Measurements from ENCODE around the gene TGFBR3. TPM values are rescaled to one million over a fixed set of nuclear protein-coding genes. Genes with fewer than 3 reads are reported as not detected.

The TGFBR3 gene
- total and polyA plus RNA-seq, 4 experiments from 2014 or later = 34.5 to 47.3 (median 42.3) TPM

DNA sequence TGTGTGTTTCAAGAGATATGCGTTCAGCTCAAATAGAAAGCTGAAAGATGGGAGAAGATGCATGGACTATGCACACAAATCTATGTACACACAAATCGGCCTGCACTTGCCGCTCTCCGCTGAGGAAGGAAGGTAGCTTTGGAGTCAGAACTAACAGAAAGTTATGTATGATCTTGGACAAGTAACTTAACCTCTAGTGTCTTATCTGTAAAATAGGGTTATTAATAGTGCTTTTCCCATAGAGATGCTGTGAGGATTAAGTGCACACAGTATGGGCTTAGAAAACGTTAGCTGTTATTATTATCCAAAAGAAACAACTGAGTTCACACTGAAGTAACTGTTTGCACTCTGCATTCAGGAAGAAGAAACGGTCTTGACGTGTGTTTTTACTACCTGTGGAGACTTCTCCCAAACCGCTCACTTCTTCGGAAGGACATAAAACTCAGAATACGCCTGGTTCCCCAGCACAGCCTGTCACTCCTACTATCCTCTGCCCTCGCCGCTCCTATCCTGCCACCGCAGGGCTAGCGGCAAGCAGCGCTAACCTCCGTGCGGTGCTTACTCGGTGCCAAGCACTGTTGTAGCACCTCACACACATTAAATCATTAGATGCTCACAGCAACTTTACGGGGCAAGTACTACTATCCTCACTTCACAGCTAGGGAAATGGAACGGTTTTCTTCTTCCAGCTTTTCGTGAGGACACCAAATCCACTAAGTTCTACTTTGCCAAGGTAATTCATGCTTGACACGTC, 1.3 kb downstream of the TGFBR3 start:
- DNase-seq = peak; percentile 24 to 41 (median 39)
- peaks cover 30 to 52% (median 41%) of the 10 kb centered on the region in 4 donors for H3K4me1 Mint-ChIP-seq
- Histone ChIP-seq H3K27ac (ENCODE audit: low read depth, low read length) (peak overlapping the region; percentile 65), H3K4me3 (ENCODE audit: low read length in 2 of 2) (peak overlapping the region; percentile 67 to 87), H3K36me3 (ENCODE audit: insufficient read depth, low read length) (no peaks in the 10 kb centered on the region), H3K9me3 (ENCODE audit: control insufficient read depth in 1 of 2, low read length in 2 of 2) (no peaks in the 10 kb centered on the region), H3K27me3 (ENCODE audit: insufficient read depth, low read length) (no peaks in the 10 kb centered on the region), H3K4me1 (ENCODE audit: insufficient read depth, low read length) (peaks cover 33% of the 10 kb centered on the region)
- no peaks in the 10 kb centered on the region for H3K27me3 Mint-ChIP-seq
- H3K27ac Mint-ChIP-seq = peak overlapping the region; percentile 82 to 97 (median 93)
- POLR2A ChIA-PET (ENCODE audit: partially characterized antibody) = interaction anchor here (0.7 to 5.5 kb wide), 11 partner anchors 12 to 372 kb away, joined by 3 to 49 read pairs (median 4); no protein-coding TSS in a partner anchor
- CTCF ChIA-PET (ENCODE audit: partially characterized antibody) = interaction anchor here (0.7 to 4.6 kb wide), 31 partner anchors 9 to 721 kb away, joined by 3 to 73 read pairs (median 4); partner anchors contain the start of gene BRDT
- H3K9me3 Mint-ChIP-seq = no peaks in the 10 kb centered on the region
- peaks cover 0 to 14% of the 10 kb centered on the region in 2 donors for H3K36me3 Mint-ChIP-seq
- intact Hi-C loops (cut with micrococcal nuclease) = loop anchor here (5.0 kb wide), 1 partner anchor 187 kb away; no protein-coding TSS in a partner anchor
- H3K4me3 Mint-ChIP-seq = peak overlapping the region; percentile 94 to 99 (median 96)

DNA sequence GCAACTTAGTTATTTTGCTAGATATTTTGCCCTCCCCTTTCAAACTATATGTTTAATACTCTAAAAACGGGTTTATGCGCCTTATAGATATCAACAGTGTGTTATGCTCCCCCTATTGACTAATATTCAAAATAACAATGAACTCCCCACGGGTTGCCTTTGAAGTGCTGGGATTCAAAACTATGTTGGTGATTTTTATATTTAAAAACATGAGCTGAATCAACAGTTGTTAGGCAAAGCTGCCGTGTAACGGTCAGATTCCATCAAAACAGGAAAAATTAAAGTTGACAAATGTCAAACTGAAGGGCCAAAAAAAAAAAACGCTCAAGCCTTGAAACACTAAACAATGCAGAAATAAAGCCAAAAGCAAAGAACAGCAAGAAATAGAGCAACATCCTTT, 2.5 kb downstream of the TGFBR3 start:
- Mint-ChIP-seq H3K4me1 (peaks cover 29 to 55% (median 43%) of the 10 kb centered on the region in 4 donors), H3K9me3 (no peaks in the 10 kb centered on the region), H3K27ac (peak overlapping the region; percentile 39 to 86 (median 68)), H3K4me3 (peak overlapping the region; percentile 80 to 98 (median 96)), H3K36me3 (peaks cover 0 to 14% of the 10 kb centered on the region in 2 donors), H3K27me3 (no peaks in the 10 kb centered on the region)
- ChIA-PET CTCF (ENCODE audit: partially characterized antibody) (interaction anchor here (0.6 to 4.6 kb wide), 31 partner anchors 8 to 722 kb away, joined by 3 to 73 read pairs (median 4); no protein-coding TSS in a partner anchor), POLR2A (ENCODE audit: partially characterized antibody) (interaction anchor here (1.2 to 5.5 kb wide), 4 partner anchors 11 to 371 kb away, joined by 4 to 49 read pairs (median 5); no protein-coding TSS in a partner anchor)
- Histone ChIP-seq H3K27ac (ENCODE audit: low read depth, low read length) (no peak overlapping the region), H3K4me1 (ENCODE audit: insufficient read depth, low read length) (peaks cover 31% of the 10 kb centered on the region), H3K4me3 (ENCODE audit: low read length in 2 of 2) (peak overlapping the region in 1 of 2 donors; percentile 13), H3K9me3 (ENCODE audit: control insufficient read depth in 1 of 2, low read length in 2 of 2) (no peaks in the 10 kb centered on the region), H3K36me3 (ENCODE audit: insufficient read depth, low read length) (no peaks in the 10 kb centered on the region), H3K27me3 (ENCODE audit: insufficient read depth, low read length) (no peaks in the 10 kb centered on the region)
- intact Hi-C loops (cut with micrococcal nuclease) = loop anchor here (1.0 to 5.0 kb wide), 5 partner anchors 43 to 370 kb away; no protein-coding TSS in a partner anchor
- DNase-seq = peak in 4 of 5 donors; percentile 45 to 56 (median 50)

DNA sequence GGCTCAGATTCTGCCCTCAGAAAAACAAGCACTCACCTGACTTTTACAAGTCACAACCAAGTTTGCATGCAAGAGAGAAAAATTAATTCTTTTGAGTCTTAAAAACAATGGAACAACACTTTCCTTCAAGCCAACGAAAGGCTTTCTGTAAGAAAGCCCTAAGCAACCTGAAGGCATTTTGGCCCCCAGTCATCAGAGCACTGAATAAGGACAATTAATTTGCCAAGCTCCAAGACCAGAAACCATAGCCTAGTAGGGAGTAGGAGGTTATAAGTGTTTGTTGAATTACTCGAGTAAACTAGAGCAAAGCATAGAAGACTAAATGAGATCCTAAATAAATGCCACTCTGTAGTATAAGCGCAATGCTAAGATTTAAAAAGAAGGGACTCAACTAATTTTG, 4.7 kb downstream of the TGFBR3 start:
- Mint-ChIP-seq H3K9me3 (no peaks in the 10 kb centered on the region), H3K36me3 (peaks cover 0 to 9% of the 10 kb centered on the region in 2 donors), H3K4me1 (peaks cover 42 to 71% (median 55%) of the 10 kb centered on the region in 4 donors), H3K27me3 (no peaks in the 10 kb centered on the region), H3K4me3 (peak overlapping the region in 1 of 8 donors; percentile 26), H3K27ac (peak overlapping the region in 4 of 7 donors; percentile 2 to 39 (median 12))
- ChIA-PET CTCF (ENCODE audit: partially characterized antibody) (interaction anchor here (2.3 kb wide), 1 partner anchor 369 kb away, joined by 12 read pairs; no protein-coding TSS in a partner anchor), POLR2A (ENCODE audit: partially characterized antibody) (no interaction called here)
- H3K4me3 ChIP-seq (ENCODE audit: low read length in 2 of 2) = no peak overlapping the region
- H3K4me1 ChIP-seq (ENCODE audit: insufficient read depth, low read length) = peaks cover 48% of the 10 kb centered on the region
- H3K36me3 ChIP-seq (ENCODE audit: insufficient read depth, low read length) = no peaks in the 10 kb centered on the region
- H3K27ac ChIP-seq (ENCODE audit: low read depth, low read length) = no peak overlapping the region
- H3K9me3 ChIP-seq (ENCODE audit: control insufficient read depth in 1 of 2, low read length in 2 of 2) = no peaks in the 10 kb centered on the region
- H3K27me3 ChIP-seq (ENCODE audit: insufficient read depth, low read length) = no peaks in the 10 kb centered on the region
- no peak for DNase-seq
- intact Hi-C loops (cut with micrococcal nuclease) = loop anchor here (5.0 kb wide), 1 partner anchor 184 kb away; no protein-coding TSS in a partner anchor

DNA sequence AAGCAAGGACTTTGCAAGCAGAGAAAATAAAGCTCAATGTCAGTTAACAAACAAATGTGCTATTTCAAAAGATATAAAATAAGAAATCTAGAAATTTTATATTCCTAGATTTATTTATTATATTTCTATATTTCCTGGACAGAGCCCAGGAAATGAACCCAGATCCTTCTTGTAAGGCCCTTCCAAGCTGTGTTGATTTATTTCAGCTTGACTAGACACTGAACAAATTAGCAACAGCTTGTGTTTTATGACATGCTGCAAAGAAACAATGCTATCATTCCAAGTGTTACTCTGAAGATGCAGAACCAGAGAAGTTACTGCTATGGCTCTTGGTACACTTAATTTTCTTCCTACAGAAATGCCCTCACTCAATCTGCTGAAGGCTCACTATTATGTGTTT, 6.2 kb downstream of the TGFBR3 start:
- no peak overlapping the region for H3K27ac ChIP-seq (ENCODE audit: low read depth, low read length)
- no peak overlapping the region for H3K4me3 Mint-ChIP-seq
- DNase-seq = no peak
- CTCF ChIA-PET (ENCODE audit: partially characterized antibody) = interaction anchor here (0.6 to 2.3 kb wide), 3 partner anchors 20 to 367 kb away, joined by 3 to 12 read pairs (median 3); no protein-coding TSS in a partner anchor
- H3K9me3 ChIP-seq (ENCODE audit: control insufficient read depth in 1 of 2, low read length in 2 of 2) = no peaks in the 10 kb centered on the region
- intact Hi-C loops (cut with micrococcal nuclease) = loop anchor here (5.0 kb wide), 1 partner anchor 182 kb away; no protein-coding TSS in a partner anchor
- peaks cover 3 to 4% of the 10 kb centered on the region in 2 donors for H3K36me3 Mint-ChIP-seq
- no peaks in the 10 kb centered on the region for H3K27me3 Mint-ChIP-seq
- H3K27me3 ChIP-seq (ENCODE audit: insufficient read depth, low read length) = no peaks in the 10 kb centered on the region
- H3K27ac Mint-ChIP-seq = no peak overlapping the region
- H3K4me1 ChIP-seq (ENCODE audit: insufficient read depth, low read length) = peaks cover 58% of the 10 kb centered on the region
- no peak overlapping the region for H3K4me3 ChIP-seq (ENCODE audit: low read length in 2 of 2)
- no peaks in the 10 kb centered on the region for H3K36me3 ChIP-seq (ENCODE audit: insufficient read depth, low read length)
- peaks cover 52 to 81% (median 64%) of the 10 kb centered on the region in 4 donors for H3K4me1 Mint-ChIP-seq
- POLR2A ChIA-PET (ENCODE audit: partially characterized antibody) = interaction anchor here (1.7 kb wide), 1 partner anchor 367 kb away, joined by 5 read pairs; no protein-coding TSS in a partner anchor
- no peaks in the 10 kb centered on the region for H3K9me3 Mint-ChIP-seq

DNA sequence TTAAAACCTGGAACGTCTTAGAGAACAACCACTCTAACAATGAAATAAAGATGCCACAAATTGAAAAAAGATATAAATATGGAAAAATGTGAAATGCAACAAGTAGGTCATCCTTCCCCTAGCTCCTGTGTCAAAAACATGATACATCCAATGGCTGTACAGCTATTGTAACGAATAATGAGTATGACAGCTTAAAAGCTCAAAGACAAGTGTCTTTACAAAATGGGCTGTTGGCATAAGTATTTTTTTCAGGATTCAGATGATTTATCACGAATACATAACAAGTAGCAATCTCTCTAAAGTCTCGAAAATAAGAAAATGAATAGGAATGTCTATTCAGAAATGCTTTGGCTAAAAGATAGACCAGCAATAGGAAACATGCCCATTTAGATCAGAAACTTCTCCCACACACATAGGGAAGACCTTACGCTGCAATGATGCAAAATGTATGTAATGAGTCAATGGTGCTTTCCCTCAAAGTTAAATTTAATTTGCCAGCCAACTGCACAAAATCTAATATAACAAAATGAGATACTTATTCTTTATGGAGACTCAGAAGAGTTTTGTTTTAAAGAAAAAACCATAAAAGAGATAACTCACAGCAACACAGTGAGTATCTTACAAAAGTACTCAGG, 8.3 kb downstream of the TGFBR3 start:
- Mint-ChIP-seq H3K27ac (no peak overlapping the region), H3K4me3 (peak overlapping the region in 4 of 8 donors; percentile 23 to 61 (median 32)), H3K36me3 (peaks cover 0 to 4% of the 10 kb centered on the region in 2 donors), H3K4me1 (peaks cover 42 to 73% (median 58%) of the 10 kb centered on the region in 4 donors), H3K9me3 (no peaks in the 10 kb centered on the region), H3K27me3 (no peaks in the 10 kb centered on the region)
- POLR2A ChIA-PET (ENCODE audit: partially characterized antibody) = interaction anchor here (0.6 to 1.2 kb wide), 3 partner anchors 73 to 365 kb away, joined by 3 read pairs; no protein-coding TSS in a partner anchor
- Histone ChIP-seq H3K4me1 (ENCODE audit: insufficient read depth, low read length) (peaks cover 46% of the 10 kb centered on the region), H3K27me3 (ENCODE audit: insufficient read depth, low read length) (no peaks in the 10 kb centered on the region), H3K9me3 (ENCODE audit: control insufficient read depth in 1 of 2, low read length in 2 of 2) (no peaks in the 10 kb centered on the region), H3K27ac (ENCODE audit: low read depth, low read length) (no peak overlapping the region), H3K36me3 (ENCODE audit: insufficient read depth, low read length) (no peaks in the 10 kb centered on the region), H3K4me3 (ENCODE audit: low read length in 2 of 2) (no peak overlapping the region)
- CTCF ChIA-PET (ENCODE audit: partially characterized antibody) = interaction anchor here (0.7 kb wide), 1 partner anchor 10 kb away, joined by 3 read pairs; no protein-coding TSS in a partner anchor
- intact Hi-C loops (cut with micrococcal nuclease) = no loop called here
- no peak for DNase-seq

DNA sequence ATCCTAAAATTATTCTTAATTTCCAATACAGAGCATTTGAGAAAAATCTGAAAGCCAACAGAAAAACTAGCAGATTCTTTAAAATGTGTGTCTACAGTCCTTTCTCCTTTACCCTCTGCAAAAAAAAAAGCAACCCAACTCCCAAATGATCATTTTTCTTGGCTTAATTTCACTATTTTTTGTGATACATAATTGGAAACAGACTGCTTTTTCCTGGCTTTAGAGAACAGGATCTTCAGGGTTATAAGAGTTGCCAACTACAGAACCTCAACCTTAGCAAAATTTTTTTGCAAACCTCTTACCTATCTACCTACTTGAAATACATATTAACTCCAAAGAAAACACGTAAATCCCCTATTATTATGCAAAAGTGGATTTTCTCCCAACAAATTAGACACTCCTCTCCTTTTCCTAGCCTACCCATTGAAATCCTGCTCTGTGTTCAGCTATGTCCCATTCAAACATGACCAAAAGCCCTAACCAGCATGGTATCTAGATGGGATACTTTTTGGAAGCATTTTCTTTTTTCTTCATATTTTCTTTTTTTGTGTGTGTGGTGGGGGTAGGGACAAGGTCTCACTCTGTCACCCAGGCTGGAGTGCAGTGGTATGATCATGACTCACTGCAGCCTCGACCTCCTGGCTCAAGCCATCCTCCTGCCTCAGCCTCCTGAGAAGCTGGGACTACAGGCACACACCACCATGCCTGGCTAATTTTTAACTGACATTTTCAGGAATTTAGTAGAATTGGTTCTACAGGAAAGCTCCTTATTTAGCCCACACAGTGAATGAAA, 9.0 kb downstream of the TGFBR3 start:
- Histone ChIP-seq H3K4me1 (ENCODE audit: insufficient read depth, low read length) (peaks cover 51% of the 10 kb centered on the region), H3K36me3 (ENCODE audit: insufficient read depth, low read length) (no peaks in the 10 kb centered on the region), H3K27me3 (ENCODE audit: insufficient read depth, low read length) (no peaks in the 10 kb centered on the region), H3K27ac (ENCODE audit: low read depth, low read length) (no peak overlapping the region), H3K9me3 (ENCODE audit: control insufficient read depth in 1 of 2, low read length in 2 of 2) (no peaks in the 10 kb centered on the region), H3K4me3 (ENCODE audit: low read length in 2 of 2) (no peak overlapping the region)
- intact Hi-C loops (cut with micrococcal nuclease) = no loop called here
- CTCF ChIA-PET (ENCODE audit: partially characterized antibody) = interaction anchor here (0.7 kb wide), 1 partner anchor 10 kb away, joined by 3 read pairs; no protein-coding TSS in a partner anchor
- Mint-ChIP-seq H3K36me3 (peaks cover 0 to 4% of the 10 kb centered on the region in 2 donors), H3K9me3 (no peaks in the 10 kb centered on the region), H3K27ac (peak overlapping the region in 2 of 7 donors; percentile 0 to 24), H3K4me3 (peak overlapping the region in 5 of 8 donors; percentile 9 to 47 (median 23)), H3K4me1 (peaks cover 49 to 80% (median 64%) of the 10 kb centered on the region in 4 donors), H3K27me3 (no peaks in the 10 kb centered on the region)
- DNase-seq = no peak
- POLR2A ChIA-PET (ENCODE audit: partially characterized antibody) = interaction anchor here (0.6 to 1.2 kb wide), 3 partner anchors 72 to 364 kb away, joined by 3 read pairs; no protein-coding TSS in a partner anchor
